Measurements from ENCODE around the gene ADGRV1. TPM values are rescaled to one million over a fixed set of nuclear protein-coding genes. Genes with fewer than 3 reads are reported as not detected.

Gene ADGRV1
- total and polyA plus RNA-seq, 2 donors (not counting 3 experiments of a cell fraction or from before 2014, with no cell fraction given), result 0.11 to 0.55 TPM

DNA sequence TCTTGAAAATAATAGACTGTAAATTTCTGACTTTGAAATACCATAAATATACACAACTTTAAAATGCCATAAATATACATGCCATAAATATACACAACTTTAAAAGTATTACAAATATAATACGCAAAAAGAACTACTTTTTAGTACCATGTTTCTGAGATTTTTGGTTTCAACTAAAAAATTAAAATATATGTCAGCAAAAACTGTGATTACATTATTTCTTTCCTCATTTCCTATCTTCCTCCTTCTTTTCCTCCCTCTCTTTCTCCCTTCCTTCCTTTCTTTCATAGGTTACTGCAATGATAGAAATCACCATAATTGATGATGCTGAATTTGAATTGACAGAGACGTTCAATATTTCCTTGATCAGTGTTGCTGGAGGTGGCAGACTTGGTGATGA is 200.5 kb downstream of the ADGRV1 start:
- dilution Hi-C loops (cut with MboI; ENCODE audit: extremely low pct_ligation_motif_present, low sequenced_read_pairs), result no loop called here
- ChIA-PET POLR2A (no interaction called here), CTCF (no interaction called here)
- DNase-seq (ENCODE audit: low read depth, low spot score), result no peak
- Histone ChIP-seq H3K4me2 (ENCODE audit: insufficient read depth, low read length) (no peak overlapping the region), H3K4me1 (ENCODE audit: control insufficient read depth, extremely low read depth, insufficient read depth, low read length) (no peaks in the 10 kb centered on the region), H3K9me1 (replicated peaks; ENCODE audit: control insufficient read depth, extremely low read depth, insufficient read depth, low read length) (no peaks in the 10 kb centered on the region), H3K27ac (ENCODE audit: insufficient read depth, low read depth, low read length) (no peak overlapping the region), H3K4me3 (replicated peaks in 1 of 3; ENCODE audit: insufficient read depth in 1 of 3, low read depth in 1 of 3, low read length in 3 of 3) (no peak overlapping the region), H3K9ac (replicated peaks; ENCODE audit: extremely low read depth, insufficient read depth, low read length) (no peak overlapping the region), H3K27me3 (ENCODE audit: control insufficient read depth in 2 of 2, insufficient read depth in 2 of 2, low read length in 2 of 2) (peaks cover 0 to 2% of the 10 kb centered on the region in 2 experiments), H3K9me3 (replicated peaks; ENCODE audit: control insufficient read depth, insufficient read depth, low read length) (no peaks in the 10 kb centered on the region), H2AFZ (ENCODE audit: low read depth, low read length) (no peak overlapping the region), H3K36me3 (ENCODE audit: control insufficient read depth in 2 of 2, extremely low read depth in 1 of 2, insufficient read depth in 2 of 2, low read length in 2 of 2) (no peaks in the 10 kb centered on the region), H4K20me1 (replicated peaks; ENCODE audit: control insufficient read depth, extremely low read depth, insufficient read depth, low read length) (no peaks in the 10 kb centered on the region), H3K79me2 (ENCODE audit: control insufficient read depth, insufficient read depth, low read length) (no peaks in the 10 kb centered on the region)
- no peak for FAIRE-seq
- intact Hi-C loops (cut with micrococcal nuclease), result no loop called here
- TF ChIP-seq GATA2 (IDR thresholded peaks at IDR 0.05; ENCODE audit: insufficient read depth, insufficient read length, low read depth, low read length), result no peak
- no peak for TF ChIP-seq POLR2A (IDR thresholded peaks at IDR 0.05; ENCODE audit: low read depth, low read length)
- no peak for TF ChIP-seq MYC (IDR thresholded peaks at IDR 0.05; ENCODE audit: low read depth, low read length)
- no peak for TF ChIP-seq POLR2AphosphoS5 (IDR thresholded peaks at IDR 0.05; ENCODE audit: insufficient read depth, low read depth, low read length)
- TF ChIP-seq FOS (IDR thresholded peaks at IDR 0.05; ENCODE audit: borderline replicate concordance, insufficient read depth, low read length), result no peak
- TF ChIP-seq EZH2 (IDR thresholded peaks at IDR 0.05; ENCODE audit: borderline replicate concordance, low read depth, low read length, severe bottlenecking), result no peak
- TF ChIP-seq CTCF (IDR thresholded peaks at IDR 0.05; ENCODE audit: extremely low read depth in 1 of 2, insufficient read depth in 1 of 2, low read depth in 1 of 2, low read length in 2 of 2), result no peak
- TF ChIP-seq JUN (IDR thresholded peaks at IDR 0.05; ENCODE audit: borderline replicate concordance, insufficient read depth, insufficient read length, low read depth), result no peak
- TF ChIP-seq, protein P1, sequence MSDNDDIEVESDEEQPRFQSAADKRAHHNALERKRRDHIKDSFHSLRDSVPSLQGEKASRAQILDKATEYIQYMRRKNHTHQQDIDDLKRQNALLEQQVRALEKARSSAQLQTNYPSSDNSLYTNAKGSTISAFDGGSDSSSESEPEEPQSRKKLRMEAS (IDR thresholded peaks at IDR 0.05; ENCODE audit: insufficient read depth, insufficient read length), result no peak
- no TSS peak for BruUV-seq (replicated peaks)
